Spleen (tissue), 11 donors: ENCODE measurements around the gene PFKP. TPM values are rescaled to one million over a fixed set of nuclear protein-coding genes. Genes with fewer than 3 reads are reported as not detected.

ENCODE experiments used
- DNase-seq: peaks from one replicate; pipeline ENCODE4 v3.0.0-alpha.2; 2020
- H3K27ac ChIP-seq, 8 donors: fragments of 200-600 bp; sonication (generic) in 7 of 8; 1 replicate in 4 of 8; 2 replicates in 4 of 8; pipeline versions ENCODE4 v1.5.0 to v1.8.0; 2016 to 2021; ENCODE audit warnings: inconsistent platforms in 4 of 8, mild to moderate bottlenecking in 4 of 8, moderate library complexity in 1 of 8
- H3K27me3 ChIP-seq, 7 donors: fragments of 200-600 bp; sonication (generic) in 6 of 7; replicated peaks in 1 of 7; 1 replicate in 4 of 7; 2 replicates in 3 of 7; pipeline versions ENCODE4 v1.5.0 to v1.8.0; 2016 to 2021; ENCODE audit warnings: inconsistent platforms in 3 of 7, mild to moderate bottlenecking in 1 of 7
- H3K36me3 ChIP-seq, 6 donors: fragments of 200-600 bp; sonication (generic) in 5 of 6; 1 replicate in 4 of 6; 2 replicates in 2 of 6; pipeline versions ENCODE4 v1.5.0 to v1.8.0; 2016 to 2021; ENCODE audit warnings: inconsistent platforms in 2 of 6
- H3K4me1 ChIP-seq, 6 donors: fragments of 200-600 bp; sonication (generic) in 5 of 6; 1 replicate in 3 of 6; 2 replicates in 3 of 6; pipeline versions ENCODE4 v1.5.0 to v1.8.0; 2016 to 2021; ENCODE audit warnings: inconsistent platforms in 3 of 6
- H3K4me3 ChIP-seq, 8 donors: fragments of 200-600 bp; sonication (generic) in 7 of 8; 1 replicate in 4 of 8; 2 replicates in 4 of 8; pipeline versions ENCODE4 v1.5.0 to v1.8.0; 2016 to 2021; ENCODE audit warnings: inconsistent platforms in 4 of 8, mild to moderate bottlenecking in 4 of 8, moderate library complexity in 2 of 8
- H3K9me3 ChIP-seq, 8 donors: fragments of 200-600 bp; sonication (generic) in 7 of 8; 1 replicate in 4 of 8; 2 replicates in 4 of 8; pipeline versions ENCODE4 v1.5.0 to v1.8.0; 2016 to 2021; ENCODE audit warnings: inconsistent platforms in 4 of 8
- POLR2A ChIP-seq, 3 donors: fragments of 450-650 bp; IDR thresholded peaks; one replicate each; pipeline ENCODE4 v1.5.1; 2017; ENCODE audit warnings: antibody characterized with exemption in 3 of 3, mild to moderate bottlenecking in 1 of 3
- POLR2AphosphoS5 ChIP-seq, 3 donors: sonication (generic); formaldehyde crosslinking; IDR thresholded peaks; one replicate each; pipeline ENCODE4 v1.5.1; 2017; ENCODE audit warnings: antibody characterized with exemption in 3 of 3
- WGBS, 5 donors: extraction: QIAGEN DNeasy Blood & Tissue Kit in 3 of 5; methylation state at CpG; one replicate each; pipeline versions ENCODE4 v1.1.5 to v1.1.7; 2013 to 2018; 5-methylcytosine and 5-hydroxymethylcytosine counted together
- intact Hi-C: fragments of 100-400 bp; cut with DNase I; formaldehyde crosslinking; loops from one replicate; pipeline ENCODE4 v1.15.0; 2023; ENCODE audit warnings: low total_unique reads
- polyA plus RNA-seq, 3 donors: library from polyadenylated mRNA; stranded (reverse); fragments of 200-250 nt; gene quantifications; one replicate each; pipeline ENCODE4 v1.2.1, GENCODE V29; 2013
- total RNA-seq, 7 donors: library from RNA; depleted of rRNA in 3 of 7; stranded (reverse); fragments of >200 nt in 3 of 7; fragmentation: NEBNext Ultra II Directional in 4 of 7; extraction: Animal tissue kit (Norgen Biotek cat#: 25700) in 4 of 7; gene quantifications; one replicate each; pipeline versions ENCODE4 v1.1.0 to v1.2.1, GENCODE V29; 2016 to 2021
- TF ChIP-seq, protein P1 (sequence below), 11 experiments: fragments of 200-600 bp in 7 of 11; fragments of 450-650 bp in 4 of 11; sonication (generic) in 4 of 11; IDR thresholded peaks in 8 of 11; conservative IDR thresholded peaks in 3 of 11; 1 replicate in 7 of 11; 2 replicates in 4 of 11; pipeline versions ENCODE4 v1.4.0 to v1.8.0; 2016 to 2021; ENCODE audit warnings: antibody characterized with exemption in 11 of 11, inconsistent platforms in 4 of 11, mild to moderate bottlenecking in 1 of 11
- donor health status: healthy with polysubstance abuse.
- donor health status: DM: no; HTN: no; CAD: no; lungs with moderate emphysema.
- donor health status: DM: no; HTN: no; CAD: no.
- donor health status: Bipolar disorder and iron deficiency.
- donor health status: healthy.
- donor health status: DM: no; HTN: no; CAD: no.
- donor health status: DM: yes; HTN: yes; CAD: no.

Gene PFKP
- total and polyA plus RNA-seq, 10 donors = 19.0 to 60.9 (median 28.6) TPM

DNA sequence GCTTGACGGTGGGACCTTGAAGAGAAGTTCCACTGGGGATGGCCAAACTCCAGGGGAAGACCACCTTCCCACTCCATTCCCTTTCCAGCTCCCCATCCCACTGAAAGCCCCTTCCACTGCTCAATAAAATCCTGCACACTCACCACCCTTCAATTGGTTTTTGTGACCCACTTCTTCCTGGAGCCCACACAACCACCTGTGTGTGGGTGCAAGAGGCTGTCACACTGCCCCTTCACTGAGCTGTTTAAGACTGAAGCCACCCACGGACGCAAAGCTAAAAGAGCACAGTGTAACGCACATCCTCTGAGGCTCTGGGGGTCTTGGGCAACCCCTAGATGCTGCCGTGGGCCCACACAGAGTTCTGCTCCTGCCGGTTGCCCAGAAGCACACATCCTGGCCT, 118.0 kb downstream of the PFKP start:
- peaks cover 0 to 3% (median 0%) of the 10 kb centered on the region in 7 donors for H3K27me3 ChIP-seq
- TF ChIP-seq, protein P1, sequence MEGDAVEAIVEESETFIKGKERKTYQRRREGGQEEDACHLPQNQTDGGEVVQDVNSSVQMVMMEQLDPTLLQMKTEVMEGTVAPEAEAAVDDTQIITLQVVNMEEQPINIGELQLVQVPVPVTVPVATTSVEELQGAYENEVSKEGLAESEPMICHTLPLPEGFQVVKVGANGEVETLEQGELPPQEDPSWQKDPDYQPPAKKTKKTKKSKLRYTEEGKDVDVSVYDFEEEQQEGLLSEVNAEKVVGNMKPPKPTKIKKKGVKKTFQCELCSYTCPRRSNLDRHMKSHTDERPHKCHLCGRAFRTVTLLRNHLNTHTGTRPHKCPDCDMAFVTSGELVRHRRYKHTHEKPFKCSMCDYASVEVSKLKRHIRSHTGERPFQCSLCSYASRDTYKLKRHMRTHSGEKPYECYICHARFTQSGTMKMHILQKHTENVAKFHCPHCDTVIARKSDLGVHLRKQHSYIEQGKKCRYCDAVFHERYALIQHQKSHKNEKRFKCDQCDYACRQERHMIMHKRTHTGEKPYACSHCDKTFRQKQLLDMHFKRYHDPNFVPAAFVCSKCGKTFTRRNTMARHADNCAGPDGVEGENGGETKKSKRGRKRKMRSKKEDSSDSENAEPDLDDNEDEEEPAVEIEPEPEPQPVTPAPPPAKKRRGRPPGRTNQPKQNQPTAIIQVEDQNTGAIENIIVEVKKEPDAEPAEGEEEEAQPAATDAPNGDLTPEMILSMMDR (IDR thresholded peaks at IDR 0.05 in 8 of 11, conservative IDR thresholded peaks at IDR 0.05 in 3 of 11) = no peak
- no peak for TF ChIP-seq POLR2A (IDR thresholded peaks at IDR 0.05)
- TF ChIP-seq POLR2AphosphoS5 (IDR thresholded peaks at IDR 0.05) = no peak
- H3K9me3 ChIP-seq = no peaks in the 10 kb centered on the region
- no peak for DNase-seq
- no peaks in the 10 kb centered on the region for H3K36me3 ChIP-seq
- intact Hi-C loops = no loop called here
- H3K27ac ChIP-seq = no peak overlapping the region
- WGBS, 5 donors = 77 to 82% (median 80%) methylated on average over 5 to 6 of the region's 6 CpGs
- no peaks in the 10 kb centered on the region for H3K4me1 ChIP-seq
- H3K4me3 ChIP-seq = no peak overlapping the region

DNA sequence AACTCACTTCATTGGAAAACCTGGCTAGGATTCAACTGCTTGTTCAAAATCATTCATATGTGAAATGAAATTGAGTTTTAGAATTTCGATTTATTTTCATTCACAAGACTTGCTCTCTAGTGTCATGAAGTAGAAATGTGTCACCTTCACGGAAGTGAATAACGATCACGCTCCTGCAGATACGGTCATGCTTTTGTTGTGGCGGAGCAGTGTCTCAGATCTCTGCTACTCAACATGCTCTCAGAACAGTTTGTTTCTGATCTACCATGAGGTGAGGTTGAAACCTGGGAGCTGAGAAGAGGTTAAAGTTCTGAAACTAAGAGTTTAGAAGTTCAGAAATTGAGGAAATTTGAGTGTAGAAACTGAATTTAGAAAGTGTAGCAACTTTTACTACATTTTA, 119.0 kb downstream of the PFKP start:
- H3K27ac ChIP-seq = no peak overlapping the region
- H3K4me1 ChIP-seq = no peaks in the 10 kb centered on the region
- DNase-seq = no peak
- H3K4me3 ChIP-seq = no peak overlapping the region
- H3K36me3 ChIP-seq = no peaks in the 10 kb centered on the region
- H3K27me3 ChIP-seq = peaks cover 0 to 3% (median 0%) of the 10 kb centered on the region in 7 donors
- TF ChIP-seq, protein P1 (IDR thresholded peaks at IDR 0.05 in 8 of 11, conservative IDR thresholded peaks at IDR 0.05 in 3 of 11) = no peak
- TF ChIP-seq POLR2A (IDR thresholded peaks at IDR 0.05) (no peak), POLR2AphosphoS5 (IDR thresholded peaks at IDR 0.05) (no peak)
- intact Hi-C loops = no loop called here
- H3K9me3 ChIP-seq = no peaks in the 10 kb centered on the region
- 77 to 88% (median 81%) methylated on average over 6 of the region's 6 CpGs for WGBS, 5 donors

Other genes with a start within 250 kb of the PFKP start
- 10 to 100 TPM; 51.5 to 63.2 (median 56.8) TPM for gene PITRM1, start 105.2 kb downstream of the PFKP start, total RNA-seq
- gene PITRM1, start 105.2 kb downstream of the PFKP start, polyA plus RNA-seq = 10 to 100 TPM; 38.5 to 50.9 (median 46.6) TPM